Measurements from ENCODE around the gene GLDN.

Gene GLDN

DNA sequence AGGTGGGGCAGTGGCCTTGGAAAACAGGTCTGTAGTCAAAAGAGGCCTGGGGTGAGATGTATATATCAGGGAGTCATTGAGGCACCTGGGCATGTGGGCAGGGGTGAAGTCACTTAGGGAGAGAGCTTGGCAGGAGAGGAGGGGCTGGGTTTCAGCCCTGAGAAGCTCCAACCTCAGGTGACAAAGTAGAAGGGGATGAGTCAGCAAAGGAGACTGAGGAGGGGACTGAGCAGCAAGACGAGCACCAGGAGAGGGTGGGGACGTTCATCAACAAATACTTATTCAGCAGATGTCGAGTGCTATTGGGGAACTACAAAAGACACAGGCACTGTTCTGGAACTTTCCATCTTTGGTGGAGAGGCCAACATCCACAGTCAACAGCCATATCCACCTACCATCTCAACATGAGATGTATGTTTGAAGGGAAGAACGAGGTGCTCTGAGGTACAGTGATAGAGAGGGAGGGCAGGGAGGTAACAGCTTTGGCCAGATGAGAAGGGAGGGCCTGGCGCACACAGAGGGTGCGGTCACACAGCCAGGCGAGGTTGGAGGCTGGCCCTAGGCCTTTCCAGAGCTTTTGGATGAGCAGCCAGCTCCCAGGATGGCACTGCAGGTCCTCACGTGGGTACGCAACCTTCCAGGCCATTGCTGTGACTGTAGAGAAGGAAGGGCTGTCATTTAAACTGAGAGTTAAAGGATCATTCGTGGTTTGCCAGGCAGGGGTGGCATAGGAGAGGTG, 45.7 kb downstream of the GLDN start:
- TF ChIP-seq ZFX (IDR thresholded peaks at IDR 0.05; ENCODE audit: borderline replicate concordance), result no peak
- TF ChIP-seq, protein P1, sequence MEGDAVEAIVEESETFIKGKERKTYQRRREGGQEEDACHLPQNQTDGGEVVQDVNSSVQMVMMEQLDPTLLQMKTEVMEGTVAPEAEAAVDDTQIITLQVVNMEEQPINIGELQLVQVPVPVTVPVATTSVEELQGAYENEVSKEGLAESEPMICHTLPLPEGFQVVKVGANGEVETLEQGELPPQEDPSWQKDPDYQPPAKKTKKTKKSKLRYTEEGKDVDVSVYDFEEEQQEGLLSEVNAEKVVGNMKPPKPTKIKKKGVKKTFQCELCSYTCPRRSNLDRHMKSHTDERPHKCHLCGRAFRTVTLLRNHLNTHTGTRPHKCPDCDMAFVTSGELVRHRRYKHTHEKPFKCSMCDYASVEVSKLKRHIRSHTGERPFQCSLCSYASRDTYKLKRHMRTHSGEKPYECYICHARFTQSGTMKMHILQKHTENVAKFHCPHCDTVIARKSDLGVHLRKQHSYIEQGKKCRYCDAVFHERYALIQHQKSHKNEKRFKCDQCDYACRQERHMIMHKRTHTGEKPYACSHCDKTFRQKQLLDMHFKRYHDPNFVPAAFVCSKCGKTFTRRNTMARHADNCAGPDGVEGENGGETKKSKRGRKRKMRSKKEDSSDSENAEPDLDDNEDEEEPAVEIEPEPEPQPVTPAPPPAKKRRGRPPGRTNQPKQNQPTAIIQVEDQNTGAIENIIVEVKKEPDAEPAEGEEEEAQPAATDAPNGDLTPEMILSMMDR (IDR thresholded peaks at IDR 0.05), result no peak
- H3K27ac ChIP-seq, result no peak overlapping the region

DNA sequence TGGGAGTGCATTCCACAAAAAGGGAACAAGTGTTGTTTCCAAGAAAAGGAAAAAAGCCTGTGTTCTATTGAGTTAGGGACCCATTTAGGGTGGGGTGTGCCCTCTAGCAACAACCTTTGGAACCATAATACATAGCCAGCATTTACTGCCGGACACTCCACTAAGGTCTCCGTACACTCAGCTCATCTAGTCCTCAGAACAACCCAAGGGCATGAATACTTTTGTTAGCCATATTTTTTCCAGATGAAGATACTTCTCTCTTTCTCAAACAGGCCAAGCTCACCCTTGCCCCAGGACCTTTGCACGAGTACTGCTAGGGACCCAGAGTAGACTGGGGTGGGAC, 46.2 kb downstream of the GLDN start:
- no peak for TF ChIP-seq ZFX (IDR thresholded peaks at IDR 0.05; ENCODE audit: borderline replicate concordance)
- TF ChIP-seq, protein P1 (IDR thresholded peaks at IDR 0.05), result no peak
- no peak overlapping the region for H3K27ac ChIP-seq

DNA sequence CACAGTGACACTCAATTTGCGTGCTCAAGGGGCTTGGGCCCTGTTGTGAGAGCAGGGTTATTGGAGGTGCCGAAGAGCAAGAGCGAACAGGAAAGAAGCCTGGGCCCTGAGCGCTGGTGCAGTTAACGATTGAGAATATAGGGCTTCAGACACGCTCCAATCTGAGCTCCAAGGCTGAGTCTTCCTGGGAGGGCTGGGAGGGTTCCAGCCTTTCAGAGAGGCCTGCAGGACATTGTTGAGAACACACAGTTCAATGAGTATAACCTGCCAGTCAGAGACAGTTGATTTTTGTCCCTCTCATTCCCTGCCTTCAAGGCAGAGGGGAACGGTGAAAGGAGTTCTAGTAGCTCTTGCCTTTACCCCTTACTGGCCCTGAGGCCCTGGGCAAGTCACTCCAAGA, 47.3 kb downstream of the GLDN start:
- TF ChIP-seq, protein P1 (IDR thresholded peaks at IDR 0.05), result no peak
- no peak for TF ChIP-seq ZFX (IDR thresholded peaks at IDR 0.05; ENCODE audit: borderline replicate concordance)
- H3K27ac ChIP-seq, result no peak overlapping the region

DNA sequence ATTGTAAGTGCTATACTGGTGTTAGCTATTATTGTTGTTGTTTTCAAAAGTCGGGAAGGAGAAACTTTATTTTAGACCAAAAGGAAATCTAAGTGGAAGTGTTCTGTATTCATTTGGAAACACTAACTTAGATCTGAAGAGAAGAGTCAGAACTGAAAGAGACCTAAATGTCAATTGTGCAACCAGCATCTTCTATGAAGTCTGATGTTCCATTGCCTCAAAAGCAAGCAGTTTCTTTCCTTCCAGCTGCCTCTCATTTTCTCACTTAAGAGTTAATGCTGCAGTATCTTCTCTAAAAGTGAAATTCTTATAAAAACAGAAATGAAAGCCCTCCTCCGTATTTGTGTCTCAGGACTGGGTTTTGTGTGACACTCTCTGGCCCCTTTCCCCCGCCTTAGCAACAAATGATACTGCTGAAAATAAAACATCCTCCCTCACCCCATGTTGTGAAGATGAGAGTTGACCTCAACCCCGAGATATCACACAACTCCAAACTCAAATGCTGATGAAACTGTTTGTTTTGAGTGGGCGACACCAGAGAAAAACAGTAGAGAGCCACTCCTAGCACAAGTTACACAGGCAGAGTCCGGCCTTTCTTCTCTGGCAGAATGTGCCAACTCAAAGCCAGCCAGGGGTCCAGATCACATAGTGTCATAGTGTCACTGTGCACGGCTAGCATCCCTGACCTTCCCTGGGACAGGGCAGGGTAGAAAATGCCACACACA, 48.9 kb downstream of the GLDN start:
- H3K27ac ChIP-seq, result no peak overlapping the region
- TF ChIP-seq, protein P1 (IDR thresholded peaks at IDR 0.05), result no peak
- no peak for TF ChIP-seq ZFX (IDR thresholded peaks at IDR 0.05; ENCODE audit: borderline replicate concordance)

DNA sequence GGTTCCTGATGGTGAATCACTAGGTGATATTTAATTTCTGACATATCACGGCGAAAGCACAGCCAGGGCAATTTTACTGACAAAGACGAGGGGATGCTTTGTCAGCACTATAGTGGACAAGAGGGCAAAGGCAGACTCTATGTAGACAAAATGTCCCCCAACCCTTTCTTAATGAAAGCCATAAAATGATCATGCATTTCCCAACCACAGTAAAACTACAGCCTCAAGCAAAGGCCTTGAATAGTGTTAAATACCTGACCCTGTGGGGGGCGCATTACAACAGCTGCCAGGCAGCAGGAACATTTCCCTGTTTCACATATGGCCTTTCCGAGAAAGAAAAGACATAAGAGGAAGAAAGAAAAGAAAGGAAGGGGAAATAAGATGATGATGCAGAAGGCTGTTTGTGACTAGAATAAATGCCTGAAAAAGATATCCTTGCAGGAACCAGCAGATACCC, 49.5 kb downstream of the GLDN start:
- H3K27ac ChIP-seq, result no peak overlapping the region
- no peak for TF ChIP-seq ZFX (IDR thresholded peaks at IDR 0.05; ENCODE audit: borderline replicate concordance)
- TF ChIP-seq, protein P1 (IDR thresholded peaks at IDR 0.05), result 0 out of 2 replicates have a peak, but pooled peaks have one; percentile 7

DNA sequence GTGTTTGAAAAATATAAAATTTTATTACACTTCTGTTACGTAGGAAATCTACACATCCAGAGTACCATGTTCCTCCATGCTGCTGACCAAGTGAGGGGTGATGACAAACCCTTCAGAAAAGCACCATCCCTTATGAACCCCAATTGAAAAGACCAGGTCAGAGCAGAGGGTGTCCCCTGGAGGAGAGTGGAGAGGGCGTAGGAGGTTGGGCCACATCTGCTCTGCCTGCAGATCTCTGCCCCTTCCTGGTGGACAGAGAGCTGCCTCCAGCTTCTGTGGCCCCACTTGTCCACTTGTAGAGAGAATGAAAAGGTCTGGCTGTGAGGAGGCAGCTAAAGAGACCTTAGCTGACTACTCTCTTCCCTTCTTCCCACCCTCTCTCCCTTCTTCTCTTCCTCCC, 55.5 kb downstream of the GLDN start:
- H3K27ac ChIP-seq, result no peak overlapping the region
- TF ChIP-seq, protein P1 (IDR thresholded peaks at IDR 0.05), result no peak
- no peak for TF ChIP-seq ZFX (IDR thresholded peaks at IDR 0.05; ENCODE audit: borderline replicate concordance)

DNA sequence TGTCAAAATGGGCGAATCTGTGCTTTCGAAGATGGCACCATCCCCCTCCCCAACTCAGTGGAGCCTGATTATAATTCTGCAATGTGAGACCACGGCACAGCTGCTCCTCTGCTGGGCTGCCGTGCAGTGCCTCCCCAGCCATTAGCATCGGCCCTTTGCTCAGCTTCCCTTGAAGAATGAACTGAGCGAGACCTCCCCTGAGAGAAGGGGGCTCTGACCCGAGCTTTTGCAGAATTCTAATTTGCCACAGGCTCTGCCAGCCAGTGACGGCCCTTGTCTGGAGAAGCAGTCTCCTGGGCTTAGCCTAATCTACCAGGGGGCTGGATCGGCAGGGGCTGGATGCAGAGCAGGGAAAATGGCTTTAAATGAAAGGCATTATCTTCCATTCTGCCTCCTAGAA, 57.2 kb downstream of the GLDN start:
- H3K27ac ChIP-seq, result no peak overlapping the region
- TF ChIP-seq, protein P1 (IDR thresholded peaks at IDR 0.05), result no peak
- TF ChIP-seq ZFX (IDR thresholded peaks at IDR 0.05; ENCODE audit: borderline replicate concordance), result no peak

Measured in 22Rv1 (cell line).